ENCODE data around the gene SKOR1. TPM values are rescaled to one million over a fixed set of nuclear protein-coding genes. Genes with fewer than 3 reads are reported as not detected.

The SKOR1 gene
- total RNA-seq, 2 experiments from 2014 or later, result 0.23 to 0.25 TPM

DNA sequence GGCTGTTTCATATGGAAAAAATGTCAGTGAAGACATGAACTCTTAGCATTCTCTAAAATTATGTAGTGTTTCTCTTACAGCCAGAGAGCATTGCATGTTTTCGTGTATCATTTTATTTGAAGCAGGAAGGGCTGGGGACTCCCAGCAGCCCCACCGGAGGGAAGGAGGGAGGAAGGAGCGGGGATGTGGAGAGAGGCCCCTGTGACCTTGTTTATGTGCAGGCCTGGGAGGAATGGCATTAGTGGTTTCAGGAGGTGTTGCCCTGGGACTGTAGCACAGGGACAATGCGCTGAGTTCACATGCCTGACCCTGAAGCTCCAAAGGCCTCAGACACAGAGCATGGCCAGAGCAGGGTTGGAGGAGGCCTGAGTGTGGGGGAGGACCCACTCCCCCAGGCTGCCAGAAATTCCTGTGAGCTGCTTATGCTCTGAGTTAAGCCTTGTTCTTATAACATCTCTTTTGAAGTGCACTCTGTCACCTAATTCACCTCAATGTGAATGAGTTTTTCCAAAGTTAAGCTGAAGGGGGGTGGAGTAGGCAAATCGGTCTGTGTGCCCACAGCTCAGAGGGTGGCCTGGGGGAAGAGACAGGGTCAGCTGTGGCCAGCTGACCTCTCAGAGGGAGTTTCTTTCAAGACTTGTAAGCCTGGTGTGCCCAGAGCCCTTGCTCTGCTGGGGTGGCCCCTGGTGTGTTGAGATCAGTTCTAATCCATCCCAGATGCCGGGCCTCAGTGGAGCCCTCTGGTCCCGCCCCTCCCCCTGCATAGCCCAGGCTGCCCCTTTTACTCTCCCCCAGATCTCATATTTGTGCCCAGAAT lies 18.5 kb downstream of the SKOR1 start:
- ChIA-PET CTCF (no interaction called here), POLR2A (interaction anchor here (0.7 kb wide), 1 partner anchor 20 kb away, joined by 3 read pairs; no protein-coding TSS in a partner anchor)
- H3K9me3 Mint-ChIP-seq, result no peaks in the 10 kb centered on the region
- H3K4me3 Mint-ChIP-seq, result no peak overlapping the region
- peaks cover 21% of the 10 kb centered on the region for H3K4me1 Mint-ChIP-seq
- H3K36me3 Mint-ChIP-seq (ENCODE audit: low read depth), result peaks cover 6% of the 10 kb centered on the region
- H3K27ac Mint-ChIP-seq, result no peak overlapping the region
- peaks cover 10% of the 10 kb centered on the region for H3K27me3 Mint-ChIP-seq
- no peak for DNase-seq

DNA sequence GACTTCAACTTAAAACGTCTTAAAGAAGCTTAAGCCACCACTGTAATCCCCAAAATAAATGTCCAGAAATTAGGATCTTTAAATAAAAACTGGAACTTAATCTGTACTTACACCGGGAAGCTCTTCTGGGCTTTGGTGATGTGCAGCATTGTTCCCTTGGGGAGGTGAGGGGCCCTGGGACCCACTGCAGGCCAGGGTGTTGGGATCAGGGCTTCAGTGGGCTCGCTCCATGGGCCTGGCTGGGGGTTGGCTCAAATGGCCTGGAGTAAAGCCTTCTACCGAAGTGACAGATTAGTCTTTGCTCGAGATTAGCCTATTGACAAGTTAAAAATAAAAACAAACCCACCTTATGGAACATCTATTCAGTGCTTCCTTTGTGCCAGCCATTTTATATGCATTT lies 20.7 kb downstream of the SKOR1 start:
- H3K36me3 Mint-ChIP-seq (ENCODE audit: low read depth), result no peaks in the 10 kb centered on the region
- no peak overlapping the region for H3K4me3 Mint-ChIP-seq
- POLR2A ChIA-PET, result no interaction called here
- CTCF ChIA-PET, result no interaction called here
- peaks cover 15% of the 10 kb centered on the region for H3K27me3 Mint-ChIP-seq
- no peaks in the 10 kb centered on the region for H3K9me3 Mint-ChIP-seq
- DNase-seq, result no peak
- no peak overlapping the region for H3K27ac Mint-ChIP-seq
- peaks cover 8% of the 10 kb centered on the region for H3K4me1 Mint-ChIP-seq

DNA sequence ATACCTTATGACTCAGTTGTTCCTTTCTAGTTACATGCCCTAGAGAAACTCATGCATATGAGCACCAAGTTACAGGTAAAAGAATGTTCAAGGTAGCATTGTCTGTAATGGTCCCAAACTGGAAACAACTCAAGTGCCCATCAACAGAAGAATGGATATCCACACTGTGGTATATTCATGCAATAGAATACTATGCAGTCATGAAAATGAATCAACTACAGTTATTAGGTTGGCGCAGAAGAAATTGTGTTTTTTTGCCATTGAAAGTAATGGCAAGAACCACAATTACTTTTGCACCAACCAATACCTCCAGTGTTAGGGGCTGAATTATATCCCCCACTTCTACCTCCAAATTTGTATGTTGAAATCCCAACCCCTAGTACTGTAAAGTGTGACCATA lies 24.2 kb downstream of the SKOR1 start:
- Mint-ChIP-seq H3K36me3 (ENCODE audit: low read depth) (no peaks in the 10 kb centered on the region), H3K4me3 (no peak overlapping the region), H3K4me1 (peaks cover 2% of the 10 kb centered on the region), H3K27ac (no peak overlapping the region), H3K9me3 (no peaks in the 10 kb centered on the region), H3K27me3 (peaks cover 20% of the 10 kb centered on the region)
- CTCF ChIA-PET, result no interaction called here
- DNase-seq, result no peak
- POLR2A ChIA-PET, result no interaction called here

DNA sequence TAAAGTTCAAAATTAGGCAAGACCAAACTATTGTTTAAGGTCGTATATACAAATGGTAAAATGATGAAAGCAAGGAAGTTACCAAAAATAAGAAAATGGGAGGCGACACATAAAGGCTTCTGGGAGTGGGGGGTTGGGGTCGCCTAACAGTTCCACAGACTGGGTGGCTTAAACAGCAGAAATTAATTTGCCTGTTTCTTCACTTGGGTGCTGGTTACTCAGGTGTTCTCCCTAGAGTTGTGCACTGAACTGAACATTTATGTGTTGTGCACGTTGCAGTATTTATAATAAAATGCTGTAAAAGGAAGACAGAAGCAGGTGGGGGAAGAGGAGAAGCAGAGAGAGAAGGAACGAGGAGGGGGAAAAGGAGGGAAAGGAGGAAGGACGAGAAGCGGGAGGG lies 25.0 kb downstream of the SKOR1 start:
- POLR2A ChIA-PET, result no interaction called here
- H3K9me3 Mint-ChIP-seq, result no peaks in the 10 kb centered on the region

DNA sequence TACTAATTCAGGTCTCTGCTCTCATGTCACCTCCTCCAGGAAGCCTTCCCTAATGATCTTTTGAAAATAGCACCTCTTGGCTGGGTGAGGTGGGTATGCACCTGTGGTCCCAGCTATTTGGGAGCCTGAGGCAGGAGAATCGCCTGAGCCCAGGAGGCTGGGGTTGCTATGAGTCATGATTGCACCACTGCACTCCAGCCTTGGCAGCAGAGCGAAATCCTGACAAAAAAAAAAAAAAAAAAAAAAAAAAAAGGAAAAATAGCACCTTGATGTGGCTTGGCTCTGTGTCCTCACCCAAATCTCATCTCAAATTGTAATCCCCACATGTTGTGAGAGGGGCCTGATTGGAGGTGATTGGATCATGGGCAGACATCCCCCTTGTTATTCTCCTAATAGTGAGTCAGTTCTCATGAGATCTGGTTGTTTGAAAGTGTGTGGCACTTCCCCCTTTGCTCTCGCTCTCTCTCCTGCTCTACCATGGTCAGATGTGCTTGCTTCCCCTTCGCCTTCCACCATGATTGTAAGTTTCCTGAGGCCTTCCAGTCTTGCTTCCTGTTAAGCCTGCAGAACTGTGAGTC lies 25.8 kb downstream of the SKOR1 start:
- H3K36me3 Mint-ChIP-seq (ENCODE audit: low read depth), result no peaks in the 10 kb centered on the region

More for the DNA sequence above, 25.0 kb downstream of the SKOR1 start:
- CTCF ChIA-PET, result no interaction called here
- no peak for DNase-seq
- H3K36me3 Mint-ChIP-seq (ENCODE audit: low read depth), result no peaks in the 10 kb centered on the region
- no peak overlapping the region for H3K4me3 Mint-ChIP-seq
- H3K27ac Mint-ChIP-seq, result no peak overlapping the region
- peaks cover 20% of the 10 kb centered on the region for H3K27me3 Mint-ChIP-seq
- H3K4me1 Mint-ChIP-seq, result peaks cover 2% of the 10 kb centered on the region

DNA sequence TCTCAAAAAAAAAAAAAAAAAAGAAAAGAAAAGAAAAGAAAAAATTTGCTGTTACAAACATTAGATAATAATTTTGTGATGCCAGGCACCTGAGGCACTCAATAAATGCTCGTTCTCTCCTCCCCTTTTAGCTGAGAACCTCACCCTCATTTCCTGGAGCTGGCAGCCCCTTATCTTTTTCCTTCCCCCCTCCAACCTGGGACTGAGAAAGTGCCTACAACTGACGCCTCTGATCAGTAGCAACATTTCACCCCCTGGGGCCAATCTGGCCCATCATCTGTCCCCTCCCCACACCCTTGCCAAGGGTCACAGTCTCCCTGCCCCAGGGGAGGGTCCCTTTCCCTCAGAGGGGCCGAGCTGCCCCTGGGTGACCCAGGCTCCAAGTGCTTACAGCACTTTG lies 27.1 kb downstream of the SKOR1 start:
- Mint-ChIP-seq H3K36me3 (ENCODE audit: low read depth) (no peaks in the 10 kb centered on the region), H3K27me3 (peaks cover 20% of the 10 kb centered on the region), H3K4me3 (no peak overlapping the region), H3K27ac (no peak overlapping the region), H3K9me3 (no peaks in the 10 kb centered on the region), H3K4me1 (peaks cover 2% of the 10 kb centered on the region)
- no peak for DNase-seq
- ChIA-PET CTCF (no interaction called here), POLR2A (no interaction called here)

More for the DNA sequence above, 25.8 kb downstream of the SKOR1 start:
- DNase-seq, result no peak
- no peaks in the 10 kb centered on the region for H3K9me3 Mint-ChIP-seq
- H3K27ac Mint-ChIP-seq, result no peak overlapping the region
- no peak overlapping the region for H3K4me3 Mint-ChIP-seq
- ChIA-PET CTCF (no interaction called here), POLR2A (no interaction called here)
- H3K27me3 Mint-ChIP-seq, result peaks cover 20% of the 10 kb centered on the region
- peaks cover 2% of the 10 kb centered on the region for H3K4me1 Mint-ChIP-seq

DNA sequence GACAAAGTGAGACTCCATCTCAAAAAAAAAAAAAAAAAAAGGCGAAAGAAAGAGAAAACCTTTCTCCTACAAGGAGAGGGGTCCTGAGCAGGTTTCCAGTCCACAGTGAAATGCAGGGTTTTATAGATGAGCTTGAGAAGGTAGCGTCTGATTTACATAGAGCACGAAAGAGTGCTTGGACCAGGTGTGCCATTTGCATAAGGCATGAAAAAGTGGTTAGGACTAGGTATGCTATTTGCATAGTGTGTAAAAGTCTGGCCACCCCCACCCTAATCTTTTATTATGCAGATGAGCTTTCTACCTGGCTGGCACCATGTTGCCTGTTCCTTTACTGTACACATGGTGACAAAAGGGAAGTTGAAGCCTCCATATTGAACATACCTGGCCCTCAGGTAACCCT lies 28.1 kb downstream of the SKOR1 start:
- peaks cover 2% of the 10 kb centered on the region for H3K4me1 Mint-ChIP-seq
- peaks cover 11% of the 10 kb centered on the region for H3K27me3 Mint-ChIP-seq
- POLR2A ChIA-PET, result interaction anchor here (1.0 kb wide), 1 partner anchor 12 kb away, joined by 3 read pairs; no protein-coding TSS in a partner anchor
- no peak overlapping the region for H3K4me3 Mint-ChIP-seq
- H3K27ac Mint-ChIP-seq, result no peak overlapping the region
- CTCF ChIA-PET, result interaction anchor here (1.0 kb wide), 1 partner anchor 9 kb away, joined by 4 read pairs; no protein-coding TSS in a partner anchor
- no peaks in the 10 kb centered on the region for H3K9me3 Mint-ChIP-seq
- H3K36me3 Mint-ChIP-seq (ENCODE audit: low read depth), result no peaks in the 10 kb centered on the region
- DNase-seq, result no peak

DNA sequence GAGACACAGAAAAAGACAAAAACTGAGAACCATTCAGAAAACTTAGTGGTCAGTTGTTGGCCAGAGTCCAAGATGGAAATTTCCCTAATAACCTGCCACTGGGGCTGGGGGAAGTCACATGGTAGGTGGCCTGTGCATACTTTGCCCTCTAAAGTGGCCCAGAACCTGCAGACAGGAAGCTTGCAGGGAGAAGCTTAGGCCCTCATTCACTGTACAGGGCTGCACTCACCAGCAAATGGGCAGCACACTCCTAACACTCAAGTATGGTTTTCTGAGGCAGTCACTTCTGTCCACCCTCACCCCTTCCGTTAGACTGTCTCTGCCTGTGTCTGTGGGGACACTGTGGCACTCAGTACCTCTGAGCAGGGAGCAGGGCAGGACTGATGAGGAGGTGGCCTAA lies 29.0 kb downstream of the SKOR1 start:
- H3K27me3 Mint-ChIP-seq, result peaks cover 10% of the 10 kb centered on the region
- peaks cover 2% of the 10 kb centered on the region for H3K4me1 Mint-ChIP-seq
- H3K9me3 Mint-ChIP-seq, result no peaks in the 10 kb centered on the region
- ChIA-PET POLR2A (no interaction called here), CTCF (interaction anchor here (1.0 kb wide), 1 partner anchor 8 kb away, joined by 4 read pairs; no protein-coding TSS in a partner anchor)
- H3K27ac Mint-ChIP-seq, result no peak overlapping the region
- no peaks in the 10 kb centered on the region for H3K36me3 Mint-ChIP-seq (ENCODE audit: low read depth)
- DNase-seq, result no peak
- H3K4me3 Mint-ChIP-seq, result no peak overlapping the region

DNA sequence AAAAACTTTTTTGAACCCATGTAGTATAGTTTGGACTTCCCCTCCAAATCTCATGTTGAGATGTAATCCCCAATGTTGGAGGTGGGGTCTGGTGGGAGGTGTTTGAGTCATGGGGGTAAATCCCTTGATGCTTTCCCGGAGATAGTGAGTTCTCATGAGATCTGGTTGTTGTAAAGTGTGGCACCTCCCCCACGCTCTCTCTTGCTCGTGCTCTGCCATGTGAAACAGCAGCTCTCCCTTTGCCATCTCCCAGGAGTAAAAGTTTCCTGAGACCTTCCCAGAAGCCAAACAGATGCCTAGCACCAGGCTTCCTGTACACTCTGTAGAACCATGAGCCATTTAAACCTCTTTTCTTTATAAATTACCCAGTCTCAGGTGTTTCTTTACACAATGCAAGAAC lies 30.5 kb downstream of the SKOR1 start:
- CTCF ChIA-PET, result no interaction called here
- Mint-ChIP-seq H3K27me3 (peaks cover 5% of the 10 kb centered on the region), H3K4me1 (peaks cover 2% of the 10 kb centered on the region), H3K27ac (no peak overlapping the region), H3K9me3 (no peaks in the 10 kb centered on the region), H3K36me3 (ENCODE audit: low read depth) (no peaks in the 10 kb centered on the region), H3K4me3 (no peak overlapping the region)
- POLR2A ChIA-PET, result no interaction called here
- no peak for DNase-seq

DNA sequence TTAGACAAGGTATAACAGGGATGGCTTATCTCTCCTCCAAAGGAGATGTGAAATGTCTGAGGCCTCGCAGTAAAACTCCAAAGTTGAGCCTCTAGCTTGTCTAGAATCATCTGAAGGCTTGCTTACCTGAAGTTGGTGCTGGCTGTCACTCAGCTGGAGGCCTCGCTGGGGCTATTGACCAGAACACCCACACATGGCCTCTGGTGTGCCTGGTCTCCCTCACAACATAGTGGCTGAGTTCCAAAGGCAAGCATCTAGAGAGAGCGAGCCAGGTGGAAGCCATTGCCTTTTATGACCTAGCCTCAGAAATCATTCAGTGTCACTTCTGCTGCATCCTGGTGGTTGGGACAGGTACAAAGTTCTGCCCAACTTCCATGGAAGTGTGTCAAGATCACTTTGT lies 31.9 kb downstream of the SKOR1 start:
- CTCF ChIA-PET, result interaction anchor here (0.6 kb wide), 1 partner anchor 16 kb away, joined by 3 read pairs; no protein-coding TSS in a partner anchor
- Mint-ChIP-seq H3K4me3 (no peak overlapping the region), H3K9me3 (no peaks in the 10 kb centered on the region), H3K27ac (no peak overlapping the region), H3K27me3 (peaks cover 3% of the 10 kb centered on the region), H3K4me1 (no peaks in the 10 kb centered on the region), H3K36me3 (ENCODE audit: low read depth) (no peaks in the 10 kb centered on the region)
- POLR2A ChIA-PET, result no interaction called here
- no peak for DNase-seq

DNA sequence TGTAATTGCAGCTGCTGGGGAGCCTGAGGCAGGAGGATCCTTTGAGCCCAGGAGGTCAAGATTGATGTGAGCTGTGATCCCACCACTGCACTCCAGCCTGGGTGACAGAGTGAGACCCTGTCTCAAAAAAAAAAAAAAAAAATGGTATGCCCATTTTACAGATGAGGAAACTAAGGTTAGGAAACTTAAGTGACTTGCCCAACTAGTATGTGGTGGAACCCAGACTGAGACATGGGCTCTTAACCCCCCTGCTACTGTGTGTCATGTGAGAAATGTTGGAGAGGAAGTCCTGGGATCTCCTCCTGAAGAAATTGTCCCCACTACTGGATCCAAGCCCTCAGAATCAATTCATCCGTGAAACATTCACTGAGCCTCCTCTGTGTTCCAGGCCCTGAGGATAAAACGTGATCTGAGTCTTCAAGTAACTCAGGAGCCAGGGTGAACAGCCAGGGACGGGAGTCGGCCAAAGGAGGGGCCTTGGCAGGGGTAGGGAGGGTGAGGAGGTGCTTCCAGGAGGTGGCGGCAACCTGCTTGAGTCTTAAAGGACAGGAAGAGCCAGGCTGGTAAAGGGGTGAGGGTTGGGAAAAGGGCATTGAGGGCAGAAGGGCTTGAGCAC lies 34.1 kb downstream of the SKOR1 start:
- H3K36me3 Mint-ChIP-seq (ENCODE audit: low read depth), result no peaks in the 10 kb centered on the region
- POLR2A ChIA-PET, result no interaction called here
- peaks cover 4% of the 10 kb centered on the region for H3K4me1 Mint-ChIP-seq
- DNase-seq, result no peak
- no peak overlapping the region for H3K27ac Mint-ChIP-seq
- H3K9me3 Mint-ChIP-seq, result no peaks in the 10 kb centered on the region
- no peak overlapping the region for H3K4me3 Mint-ChIP-seq
- CTCF ChIA-PET, result no interaction called here
- peaks cover 6% of the 10 kb centered on the region for H3K27me3 Mint-ChIP-seq

DNA sequence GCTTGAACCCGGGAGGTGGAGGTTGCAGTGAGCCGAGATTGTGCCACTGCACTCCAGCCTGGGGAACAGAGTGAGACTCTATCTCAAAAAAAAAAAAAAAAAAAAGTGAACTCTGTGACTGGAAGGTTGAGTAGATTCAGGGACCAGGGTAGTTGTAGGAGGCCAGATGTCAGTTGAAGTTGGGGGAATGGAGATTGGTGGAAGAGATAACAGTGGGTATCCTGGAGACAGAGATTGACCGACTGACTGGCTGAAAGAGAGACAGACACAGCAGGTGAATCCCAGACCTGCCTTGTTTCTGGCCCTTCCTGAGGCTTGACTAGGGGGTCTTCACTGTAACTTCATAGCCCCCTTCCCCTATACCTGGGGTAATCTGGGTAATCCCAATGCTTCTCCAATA lies 36.7 kb downstream of the SKOR1 start:
- Mint-ChIP-seq H3K36me3 (ENCODE audit: low read depth) (no peaks in the 10 kb centered on the region), H3K9me3 (no peaks in the 10 kb centered on the region), H3K27me3 (peaks cover 17% of the 10 kb centered on the region), H3K27ac (no peak overlapping the region), H3K4me3 (no peak overlapping the region), H3K4me1 (peaks cover 4% of the 10 kb centered on the region)
- CTCF ChIA-PET, result interaction anchor here (0.7 to 1.3 kb wide), 3 partner anchors 21 to 292 kb away, joined by 3 to 6 read pairs (median 4); no protein-coding TSS in a partner anchor
- POLR2A ChIA-PET, result no interaction called here
- no peak for DNase-seq

DNA sequence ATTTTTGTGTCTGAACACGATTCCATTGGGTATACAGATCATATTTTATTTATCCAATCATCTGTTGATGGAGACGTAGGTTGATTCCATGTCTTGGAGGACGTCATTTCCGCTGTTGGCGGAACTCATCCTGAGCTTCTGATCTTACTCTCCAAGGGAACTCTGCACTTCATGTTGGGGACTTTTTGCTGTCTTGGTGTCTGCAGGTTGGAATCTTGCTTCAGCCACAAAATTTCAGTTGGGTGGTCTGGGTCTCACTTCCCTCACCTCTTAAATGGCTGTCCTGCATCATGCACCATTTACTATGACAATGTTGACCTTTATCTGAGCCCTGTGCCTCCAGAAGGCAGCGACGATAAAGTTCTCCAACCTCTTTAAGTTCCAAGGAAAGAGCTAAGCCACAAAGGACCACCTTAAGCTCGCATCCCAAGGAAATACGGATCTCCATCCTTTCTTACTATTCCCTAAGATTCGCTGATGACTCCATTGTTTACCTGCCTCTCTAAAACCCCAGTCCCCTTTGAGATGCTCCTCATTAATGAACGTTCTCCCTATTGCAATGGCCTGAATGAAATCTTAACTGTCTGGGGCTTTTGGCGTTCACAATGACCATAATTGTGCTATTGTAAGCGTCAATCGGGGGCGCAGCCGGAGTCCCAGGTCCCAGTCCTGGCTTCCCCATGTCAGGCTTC lies 37.6 kb downstream of the SKOR1 start:
- DNase-seq, result no peak
- Mint-ChIP-seq H3K4me1 (peaks cover 4% of the 10 kb centered on the region), H3K27ac (no peak overlapping the region), H3K36me3 (ENCODE audit: low read depth) (no peaks in the 10 kb centered on the region), H3K4me3 (no peak overlapping the region), H3K9me3 (no peaks in the 10 kb centered on the region), H3K27me3 (peaks cover 17% of the 10 kb centered on the region)
- CTCF ChIA-PET, result interaction anchor here (1.0 to 2.2 kb wide), 7 partner anchors 9 to 332 kb away, joined by 3 to 18 read pairs (median 4); no protein-coding TSS in a partner anchor
- POLR2A ChIA-PET, result interaction anchor here (0.9 to 1.3 kb wide), 2 partner anchors 18 to 367 kb away, joined by 3 read pairs; no protein-coding TSS in a partner anchor
